Measurements from ENCODE around the gene POLN. TPM values are rescaled to one million over a fixed set of nuclear protein-coding genes. Genes with fewer than 3 reads are reported as not detected.

Gene POLN
- total RNA-seq, 1 experiment from 2014 or later: 3.5 TPM

DNA sequence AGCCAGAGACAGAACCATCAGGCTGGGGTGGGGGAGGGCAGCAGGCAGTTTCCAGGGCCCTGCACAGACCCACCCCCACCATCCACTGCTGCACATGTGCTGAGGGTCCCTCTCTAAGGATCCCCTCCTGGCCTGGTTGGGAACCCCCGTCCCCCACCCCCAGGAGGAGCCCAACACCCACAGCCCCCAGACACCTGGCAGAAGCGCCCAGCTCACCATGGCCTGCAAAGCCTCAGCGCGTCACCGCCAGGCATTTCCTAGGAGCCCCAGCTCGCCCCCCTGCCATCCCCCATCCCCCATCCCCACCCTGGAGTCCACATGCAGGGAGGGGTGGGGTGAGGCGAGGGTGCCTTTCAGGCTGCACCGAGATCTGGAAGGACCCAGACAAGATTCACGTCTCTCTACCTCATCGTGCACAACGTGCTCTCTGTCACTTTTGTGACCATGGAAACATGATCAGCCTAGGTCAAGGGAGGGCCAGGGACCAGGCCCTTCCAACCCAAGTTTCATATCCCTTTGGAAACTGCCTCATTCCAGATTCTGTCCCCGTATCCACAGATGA lies 10.7 kb upstream of the POLN start:
- H3K27ac Mint-ChIP-seq: peak overlapping the region; percentile 66
- H3K27me3 Mint-ChIP-seq (ENCODE audit: low read depth): no peaks in the 10 kb centered on the region
- H3K9me3 Mint-ChIP-seq: no peaks in the 10 kb centered on the region
- ChIA-PET POLR2A (no interaction called here), CTCF (interaction anchor here (1.2 kb wide), 1 partner anchor 34 kb away, joined by 4 read pairs; no protein-coding TSS in a partner anchor)
- H3K4me3 Mint-ChIP-seq: no peak overlapping the region
- TF ChIP-seq, protein P1, sequence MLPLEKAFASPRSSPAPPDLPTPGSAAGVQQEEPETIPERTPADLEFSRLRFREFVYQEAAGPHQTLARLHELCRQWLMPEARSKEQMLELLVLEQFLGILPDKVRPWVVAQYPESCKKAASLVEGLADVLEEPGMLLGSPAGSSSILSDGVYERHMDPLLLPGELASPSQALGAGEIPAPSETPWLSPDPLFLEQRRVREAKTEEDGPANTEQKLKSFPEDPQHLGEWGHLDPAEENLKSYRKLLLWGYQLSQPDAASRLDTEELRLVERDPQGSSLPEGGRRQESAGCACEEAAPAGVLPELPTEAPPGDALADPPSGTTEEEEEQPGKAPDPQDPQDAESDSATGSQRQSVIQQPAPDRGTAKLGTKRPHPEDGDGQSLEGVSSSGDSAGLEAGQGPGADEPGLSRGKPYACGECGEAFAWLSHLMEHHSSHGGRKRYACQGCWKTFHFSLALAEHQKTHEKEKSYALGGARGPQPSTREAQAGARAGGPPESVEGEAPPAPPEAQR (CRISPR knock-in tag; IDR thresholded peaks at IDR 0.05): no peak
- TF ChIP-seq, protein P2, sequence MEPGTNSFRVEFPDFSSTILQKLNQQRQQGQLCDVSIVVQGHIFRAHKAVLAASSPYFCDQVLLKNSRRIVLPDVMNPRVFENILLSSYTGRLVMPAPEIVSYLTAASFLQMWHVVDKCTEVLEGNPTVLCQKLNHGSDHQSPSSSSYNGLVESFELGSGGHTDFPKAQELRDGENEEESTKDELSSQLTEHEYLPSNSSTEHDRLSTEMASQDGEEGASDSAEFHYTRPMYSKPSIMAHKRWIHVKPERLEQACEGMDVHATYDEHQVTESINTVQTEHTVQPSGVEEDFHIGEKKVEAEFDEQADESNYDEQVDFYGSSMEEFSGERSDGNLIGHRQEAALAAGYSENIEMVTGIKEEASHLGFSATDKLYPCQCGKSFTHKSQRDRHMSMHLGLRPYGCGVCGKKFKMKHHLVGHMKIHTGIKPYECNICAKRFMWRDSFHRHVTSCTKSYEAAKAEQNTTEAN (CRISPR knock-in tag; IDR thresholded peaks at IDR 0.05): no peak
- TF ChIP-seq ATF2 (CRISPR knock-in tag; IDR thresholded peaks at IDR 0.05; ENCODE audit: borderline replicate concordance, low read depth): no peak
- TF ChIP-seq GRHL2 (CRISPR knock-in tag; IDR thresholded peaks at IDR 0.05; ENCODE audit: insufficient replicate concordance, severe bottlenecking): no peak
- TF ChIP-seq, protein P3, sequence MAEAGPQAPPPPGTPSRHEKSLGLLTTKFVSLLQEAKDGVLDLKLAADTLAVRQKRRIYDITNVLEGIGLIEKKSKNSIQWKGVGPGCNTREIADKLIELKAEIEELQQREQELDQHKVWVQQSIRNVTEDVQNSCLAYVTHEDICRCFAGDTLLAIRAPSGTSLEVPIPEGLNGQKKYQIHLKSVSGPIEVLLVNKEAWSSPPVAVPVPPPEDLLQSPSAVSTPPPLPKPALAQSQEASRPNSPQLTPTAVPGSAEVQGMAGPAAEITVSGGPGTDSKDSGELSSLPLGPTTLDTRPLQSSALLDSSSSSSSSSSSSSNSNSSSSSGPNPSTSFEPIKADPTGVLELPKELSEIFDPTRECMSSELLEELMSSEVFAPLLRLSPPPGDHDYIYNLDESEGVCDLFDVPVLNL (CRISPR knock-in tag; IDR thresholded peaks at IDR 0.05; ENCODE audit: borderline replicate concordance, low read depth): no peak
- TF ChIP-seq, protein P4, sequence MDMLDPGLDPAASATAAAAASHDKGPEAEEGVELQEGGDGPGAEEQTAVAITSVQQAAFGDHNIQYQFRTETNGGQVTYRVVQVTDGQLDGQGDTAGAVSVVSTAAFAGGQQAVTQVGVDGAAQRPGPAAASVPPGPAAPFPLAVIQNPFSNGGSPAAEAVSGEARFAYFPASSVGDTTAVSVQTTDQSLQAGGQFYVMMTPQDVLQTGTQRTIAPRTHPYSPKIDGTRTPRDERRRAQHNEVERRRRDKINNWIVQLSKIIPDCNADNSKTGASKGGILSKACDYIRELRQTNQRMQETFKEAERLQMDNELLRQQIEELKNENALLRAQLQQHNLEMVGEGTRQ (CRISPR knock-in tag; IDR thresholded peaks at IDR 0.05): no peak
- TF ChIP-seq SOX15 (CRISPR knock-in tag; IDR thresholded peaks at IDR 0.05): no peak
- no peak for TF ChIP-seq ZNF396 (CRISPR knock-in tag; IDR thresholded peaks at IDR 0.05; ENCODE audit: borderline replicate concordance)
- no peak for TF ChIP-seq CBFB (CRISPR knock-in tag; IDR thresholded peaks at IDR 0.05; ENCODE audit: low read depth)
- no peak for TF ChIP-seq TP53 (CRISPR knock-in tag; IDR thresholded peaks at IDR 0.05)
- TF ChIP-seq, protein P5, sequence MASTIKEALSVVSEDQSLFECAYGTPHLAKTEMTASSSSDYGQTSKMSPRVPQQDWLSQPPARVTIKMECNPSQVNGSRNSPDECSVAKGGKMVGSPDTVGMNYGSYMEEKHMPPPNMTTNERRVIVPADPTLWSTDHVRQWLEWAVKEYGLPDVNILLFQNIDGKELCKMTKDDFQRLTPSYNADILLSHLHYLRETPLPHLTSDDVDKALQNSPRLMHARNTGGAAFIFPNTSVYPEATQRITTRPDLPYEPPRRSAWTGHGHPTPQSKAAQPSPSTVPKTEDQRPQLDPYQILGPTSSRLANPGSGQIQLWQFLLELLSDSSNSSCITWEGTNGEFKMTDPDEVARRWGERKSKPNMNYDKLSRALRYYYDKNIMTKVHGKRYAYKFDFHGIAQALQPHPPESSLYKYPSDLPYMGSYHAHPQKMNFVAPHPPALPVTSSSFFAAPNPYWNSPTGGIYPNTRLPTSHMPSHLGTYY (CRISPR knock-in tag; IDR thresholded peaks at IDR 0.05): no peak
- TF ChIP-seq GTF2I (CRISPR knock-in tag; conservative IDR thresholded peaks at IDR 0.05): no peak
- TF ChIP-seq JUN (CRISPR knock-in tag; IDR thresholded peaks at IDR 0.05): no peak
- TF ChIP-seq ETV6 (CRISPR knock-in tag; IDR thresholded peaks at IDR 0.05): no peak
- TF ChIP-seq, protein P6, sequence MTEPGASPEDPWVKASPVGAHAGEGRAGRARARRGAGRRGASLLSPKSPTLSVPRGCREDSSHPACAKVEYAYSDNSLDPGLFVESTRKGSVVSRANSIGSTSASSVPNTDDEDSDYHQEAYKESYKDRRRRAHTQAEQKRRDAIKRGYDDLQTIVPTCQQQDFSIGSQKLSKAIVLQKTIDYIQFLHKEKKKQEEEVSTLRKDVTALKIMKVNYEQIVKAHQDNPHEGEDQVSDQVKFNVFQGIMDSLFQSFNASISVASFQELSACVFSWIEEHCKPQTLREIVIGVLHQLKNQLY (CRISPR knock-in tag; IDR thresholded peaks at IDR 0.05): no peak
- TF ChIP-seq ZNF281 (CRISPR knock-in tag; IDR thresholded peaks at IDR 0.05): no peak
- no peak for TF ChIP-seq NFE2L1 (CRISPR knock-in tag; IDR thresholded peaks at IDR 0.05)
- no peak for TF ChIP-seq RORB (CRISPR knock-in tag; IDR thresholded peaks at IDR 0.05)
- peaks cover 13% of the 10 kb centered on the region; the same call in 1 of the 2 replicates for H3K4me1 Mint-ChIP-seq
- H3K36me3 Mint-ChIP-seq: no peaks in the 10 kb centered on the region
- no peak for ATAC-seq
- no peak for DNase-seq (ENCODE audit: low spot score)

All from WTC11 (cell line).